Measurements from ENCODE around the gene NET1.
A peak's percentile ranks its signal among the peaks of the same experiment; 100 is the strongest.

NET1 gene

GRCh38 chr10:5412277-5412941 is at the start of gene NET1:
Gene NET1, plus strand, starts transcription at chr10:5412557. Its CDS starts 136 bp downstream, at chr10:5412693.
- peak within 1 kb of the TSS; percentile 75 for H3K27ac ChIP-seq
- no peak for TF ChIP-seq CTCF (conservative IDR thresholded peaks at IDR 0.05)

GRCh38 chr10:5362873-5363272 is 49.5 kb upstream of the NET1 start:
- no peak overlapping the region; the same call in 1 of the 2 replicates for H3K27ac ChIP-seq
- no peak for TF ChIP-seq CTCF (conservative IDR thresholded peaks at IDR 0.05)

GRCh38 chr10:5364374-5364773 is 48.0 kb upstream of the NET1 start:
- H3K27ac ChIP-seq = no peak overlapping the region
- TF ChIP-seq CTCF (conservative IDR thresholded peaks at IDR 0.05) = no peak

- TF ChIP-seq CTCF (conservative IDR thresholded peaks at IDR 0.05) = no peak
Observed at GRCh38 chr10:5364890-5365338, 47.4 kb upstream of the NET1 start, which contains the start of gene UCN3. Gene UCN3, plus strand, starts transcription at chr10:5364966. Its CDS starts 8,755 bp downstream, at chr10:5373721.

GRCh38 chr10:5365928-5366327 is 46.4 kb upstream of the NET1 start:
- peak overlapping the region; percentile 66 for H3K27ac ChIP-seq
- no peak for TF ChIP-seq CTCF (conservative IDR thresholded peaks at IDR 0.05)

More at GRCh38 chr10:5364890-5365338, 47.4 kb upstream of the NET1 start, which contains the start of gene UCN3:
- H3K27ac ChIP-seq = peak within 1 kb of the TSS; percentile 66

GRCh38 chr10:5369362-5370158 is 42.8 kb upstream of the NET1 start:
- no peak for TF ChIP-seq CTCF (conservative IDR thresholded peaks at IDR 0.05)
- peak overlapping the region; percentile 41 for H3K27ac ChIP-seq

Data from VCaP (cell line).